HG03139 (cell line): ENCODE measurements around the gene FGF22.
"Not testable (repeated sequence)": the region's sequence is repeated elsewhere in the genome, so short reads cannot be mapped to it uniquely, and the experiment has no call there.

Experiments
- ATAC-seq: cut with Tn5 transposase; IDR thresholded peaks from one replicate; pipeline ENCODE4 v1.9.1; 2021; ENCODE audit not compliant: unreplicated experiment

Gene FGF22

GRCh38 chr19:620166-620862, 19.4 kb upstream of the FGF22 start:
- ATAC-seq, result no peak

DNA sequence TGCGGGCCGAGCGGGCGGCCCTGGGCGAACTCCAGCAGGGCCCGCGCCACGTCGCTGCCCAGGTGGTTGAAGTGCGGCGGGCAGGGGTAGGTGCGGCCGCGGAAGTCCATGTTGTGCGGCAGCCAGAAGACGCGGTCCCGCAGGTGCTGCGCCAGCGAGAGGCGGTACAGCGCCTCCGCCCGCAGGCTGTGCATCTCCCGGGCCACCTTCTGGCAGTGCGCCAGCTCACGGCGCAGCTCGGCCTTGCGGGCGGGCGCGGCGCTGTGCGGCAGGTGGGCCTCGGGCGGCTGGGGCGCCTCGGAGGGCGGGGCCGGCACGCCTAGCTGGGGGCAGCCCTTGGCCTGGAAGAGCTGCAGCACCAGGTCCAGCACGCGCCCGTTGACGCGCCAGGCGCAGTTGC, 18.5 kb upstream of the FGF22 start:
- not testable (repeated sequence) for ATAC-seq

- no peak for ATAC-seq
Measured at GRCh38 chr19:621819-622218, 17.9 kb upstream of the FGF22 start.

DNA sequence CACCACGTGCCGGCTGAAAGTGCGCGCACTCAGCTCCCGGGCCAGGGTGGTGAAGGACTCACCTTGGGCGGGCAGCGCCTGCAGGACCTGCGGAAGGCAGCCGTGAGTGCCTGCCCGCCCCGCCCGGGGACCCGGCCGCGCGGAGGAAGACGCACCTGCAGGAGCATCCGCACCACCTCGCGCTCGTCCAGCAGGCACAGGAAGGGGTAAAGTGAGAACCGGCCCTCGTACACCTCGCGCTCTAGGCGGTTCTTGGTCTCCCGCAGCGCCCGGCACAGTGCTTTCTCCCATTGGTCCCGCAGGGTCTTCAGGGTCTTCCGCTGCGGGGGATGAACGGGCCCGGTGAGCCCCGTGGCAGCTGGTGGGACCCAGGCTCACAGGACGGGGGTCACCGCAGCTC, 17.0 kb upstream of the FGF22 start:
- ATAC-seq, result no peak

DNA sequence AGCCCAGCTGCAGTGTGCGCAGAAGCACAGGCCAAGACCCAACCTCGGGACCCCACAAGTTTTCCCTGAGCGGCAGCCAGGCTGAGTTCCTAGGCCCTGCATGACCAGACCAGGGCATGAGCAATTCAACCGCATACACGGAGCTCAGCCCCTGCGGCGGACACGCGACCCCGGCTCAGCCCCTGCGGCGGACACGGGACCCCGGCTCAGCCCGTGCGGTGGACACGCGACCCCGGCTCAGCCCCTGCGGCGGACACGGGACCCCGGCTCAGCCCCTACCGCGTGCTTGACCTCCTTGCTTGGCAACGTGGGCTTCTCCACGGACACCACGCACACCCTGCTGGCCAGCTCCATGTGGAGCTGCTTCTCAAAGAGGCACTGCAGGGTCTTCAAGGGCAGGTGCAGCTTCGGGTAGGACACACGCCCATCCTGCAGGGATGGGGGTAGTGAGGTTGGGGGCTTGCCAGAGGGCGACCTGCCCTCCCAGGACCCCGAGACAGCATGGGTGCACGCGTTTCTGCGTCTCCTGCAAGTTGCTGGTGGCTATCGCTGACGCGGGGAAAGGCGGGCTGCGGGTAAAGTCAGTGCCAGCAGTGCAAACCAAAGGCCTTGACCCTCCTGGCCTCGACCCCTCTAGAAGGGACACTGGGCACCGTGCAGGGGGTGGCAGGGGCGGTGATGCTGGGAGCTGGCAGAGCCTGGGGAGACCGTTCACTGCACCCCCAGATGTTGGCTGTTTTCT, 16.3 kb upstream of the FGF22 start:
- no peak for ATAC-seq

- ATAC-seq, result no peak
Measured at GRCh38 chr19:623974-624373, 15.7 kb upstream of the FGF22 start.

DNA sequence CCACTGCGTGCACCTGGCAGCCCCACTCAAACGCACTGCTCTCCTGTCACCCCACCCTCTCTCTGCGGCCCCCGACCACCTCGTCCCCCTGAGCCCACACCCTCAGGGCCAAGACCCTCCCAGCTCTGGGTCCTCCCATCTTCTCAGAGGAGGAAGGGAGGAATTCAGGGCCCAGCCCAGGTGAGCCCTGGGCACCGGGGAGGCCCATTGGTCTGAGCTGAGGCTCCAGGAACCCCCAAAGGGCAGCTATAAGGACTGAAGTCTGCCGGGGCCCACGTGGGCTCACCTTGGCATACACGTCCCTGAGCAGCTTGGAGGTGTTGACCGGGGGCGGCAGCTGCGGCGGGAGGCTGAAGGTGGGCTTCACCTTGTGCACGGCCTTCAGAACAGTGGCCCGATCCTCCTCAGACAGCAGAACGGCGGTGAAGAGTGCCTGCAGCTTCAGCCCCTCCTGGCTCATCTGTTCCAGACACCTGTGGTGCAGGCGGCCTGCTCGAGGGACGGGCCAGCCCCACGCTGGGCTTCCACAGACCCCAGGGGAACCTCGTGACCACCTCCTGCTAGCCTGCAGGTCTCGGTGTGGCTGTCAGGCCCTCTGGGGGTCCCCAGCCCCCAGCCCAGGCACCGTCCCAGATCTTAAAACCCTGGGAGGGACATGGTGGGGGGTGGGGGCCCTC, 15.1 kb upstream of the FGF22 start:
- ATAC-seq, result no peak

DNA sequence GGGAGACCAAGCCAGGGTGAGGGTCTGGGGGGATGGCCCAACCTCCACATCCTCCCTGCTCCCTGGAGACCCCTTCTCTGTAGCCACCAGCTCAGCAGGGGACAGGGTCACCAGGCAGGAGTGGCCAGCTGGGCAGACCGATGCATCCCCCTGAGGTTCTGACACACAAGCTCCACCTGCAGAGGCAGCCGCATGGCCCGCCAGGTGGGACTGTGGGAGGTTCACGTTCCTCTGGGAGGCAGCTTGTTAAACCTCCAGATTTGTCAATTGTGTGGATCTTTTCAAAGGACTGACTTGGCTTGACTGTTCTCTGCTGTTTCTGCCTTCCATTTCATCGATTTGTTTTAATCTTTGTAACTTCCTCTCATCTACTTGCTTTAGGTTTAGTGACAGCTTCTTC, 14.4 kb upstream of the FGF22 start:
- no peak for ATAC-seq

- ATAC-seq, result not testable (repeated sequence)
Measured at GRCh38 chr19:626566-626965, 13.1 kb upstream of the FGF22 start.

DNA sequence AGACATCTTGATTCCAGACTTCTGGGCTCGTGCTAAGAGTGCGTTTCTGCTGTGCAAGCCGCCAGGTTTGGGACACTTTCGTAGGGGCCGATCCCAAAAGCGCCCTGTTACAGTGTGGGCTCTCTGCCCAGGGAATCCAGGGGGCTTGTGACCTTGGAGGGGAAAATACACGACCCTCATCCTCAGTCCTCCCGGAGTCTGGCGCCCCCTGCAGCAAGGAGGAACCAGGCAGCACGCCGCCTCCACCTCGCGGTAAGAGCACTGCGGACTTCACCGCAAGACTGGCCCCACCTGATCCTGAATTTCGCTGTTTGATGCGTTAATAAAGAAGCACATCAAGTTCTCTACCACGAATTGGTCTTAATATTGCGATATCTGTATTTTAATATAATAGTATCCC, 11.5 kb upstream of the FGF22 start:
- ATAC-seq, result no peak

GRCh38 chr19:629515-629914, 10.2 kb upstream of the FGF22 start:
- not testable (repeated sequence) for ATAC-seq

- ATAC-seq, result no peak
Measured at GRCh38 chr19:629961-630714, 9.5 kb upstream of the FGF22 start.

DNA sequence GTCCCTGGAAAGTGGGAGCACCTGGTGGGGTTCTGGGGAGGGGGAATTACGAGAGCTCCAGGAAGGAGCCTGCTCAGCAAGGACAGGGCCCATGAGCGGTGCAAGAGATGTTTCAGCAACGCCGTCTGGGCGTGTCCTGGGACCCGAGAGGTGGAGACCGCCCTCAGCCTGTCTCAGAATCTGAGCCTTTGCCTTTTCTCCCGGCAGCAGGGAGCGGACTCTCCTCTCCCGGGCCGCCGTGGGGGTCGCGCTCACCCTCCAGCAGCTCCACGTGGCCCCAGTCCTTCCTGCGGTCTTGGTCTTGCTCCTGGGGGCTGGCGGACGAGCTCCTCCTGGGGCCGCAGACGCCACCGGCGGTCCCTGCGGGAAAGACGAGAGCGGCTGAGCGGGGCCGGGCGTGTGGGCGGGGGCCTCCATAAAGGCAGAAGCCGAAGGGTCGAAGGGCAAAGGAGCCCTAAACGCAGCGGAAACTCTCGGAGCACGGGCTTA, 7.1 kb upstream of the FGF22 start:
- peak; percentile 16 for ATAC-seq

DNA sequence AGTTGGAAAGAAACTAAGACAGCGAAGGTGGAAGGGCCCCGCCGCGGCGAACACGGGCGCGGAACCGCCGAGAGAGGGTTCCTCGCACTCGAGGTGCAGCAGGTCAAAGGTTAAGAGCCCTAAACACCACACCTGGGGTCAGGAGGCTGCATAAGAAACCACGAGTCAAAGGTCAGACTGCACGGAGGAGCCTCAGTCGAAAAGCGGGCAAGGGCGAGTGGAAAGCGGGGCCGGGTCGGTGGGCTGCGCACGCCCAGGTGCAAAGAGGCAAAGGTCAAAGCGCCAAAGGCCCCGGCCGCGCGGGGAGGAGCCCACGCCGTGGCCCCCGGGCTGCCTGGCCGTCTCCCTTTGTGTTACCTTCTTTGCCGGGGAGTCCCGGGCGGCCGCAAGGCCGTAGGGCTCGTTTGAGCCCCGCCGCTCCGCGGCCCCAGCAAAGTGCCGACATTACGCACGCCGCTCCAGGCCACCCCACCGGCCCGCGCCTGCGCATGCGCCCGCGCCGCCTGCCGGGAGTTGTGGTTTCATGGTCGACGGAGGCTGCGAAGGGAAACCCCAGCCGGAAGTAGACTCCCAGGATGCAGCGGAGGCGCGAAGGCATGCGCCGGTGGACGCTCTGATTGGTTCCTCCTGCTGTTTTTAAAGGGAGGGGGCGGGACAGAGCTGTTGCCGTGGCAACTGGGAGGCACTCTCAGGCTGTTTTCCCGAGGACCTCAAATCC, 6.5 kb upstream of the FGF22 start, which contains the start of gene POLRMT:
TSS of gene POLRMT (minus strand) at position 470 of the 718 bp plus-strand sequence. CDS start at position 445, 25 bp downstream.
- ATAC-seq, result peak; percentile 69

DNA sequence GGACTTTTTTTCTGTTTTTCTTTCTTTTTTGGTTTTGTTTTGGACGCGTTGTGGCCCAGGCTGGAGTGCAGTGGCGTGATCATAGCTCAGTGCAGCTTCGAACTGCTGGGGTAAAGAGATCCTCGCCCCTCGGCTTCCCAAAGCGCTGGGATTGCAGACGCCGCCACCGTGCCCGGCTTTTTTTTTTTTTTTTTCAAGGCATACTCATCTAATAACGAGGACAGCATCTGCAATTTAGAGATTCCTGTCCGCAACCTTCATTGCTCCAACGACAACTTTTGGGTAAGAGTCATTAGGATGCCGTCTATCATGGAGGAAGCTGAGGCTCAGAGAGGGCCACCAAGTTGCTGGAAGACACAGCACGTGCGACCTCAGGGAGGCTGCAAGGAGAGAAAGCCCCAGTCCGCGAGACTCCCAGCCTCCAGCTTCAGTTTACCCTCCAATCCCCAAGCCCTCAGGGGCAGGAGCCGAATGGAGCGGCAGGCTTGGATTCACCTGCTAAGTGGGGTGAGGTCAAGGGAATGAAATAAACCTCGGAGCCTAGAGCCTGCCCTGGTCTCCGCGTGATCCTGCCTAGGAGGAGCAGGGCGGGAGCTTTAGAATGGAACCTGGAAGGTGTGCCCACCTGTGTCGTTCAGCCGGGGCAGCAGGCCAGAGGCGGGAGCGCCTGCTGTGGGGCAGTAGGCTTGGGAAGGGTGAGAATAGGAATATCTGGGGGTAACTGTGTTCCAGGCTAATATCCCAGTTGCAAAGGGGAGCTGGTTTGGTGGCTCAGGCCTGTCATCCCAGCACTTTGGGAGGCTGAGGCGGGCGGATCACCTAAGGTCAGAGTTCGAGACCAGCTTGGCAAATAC, 5.7 kb upstream of the FGF22 start:
- no peak for ATAC-seq

- no peak for ATAC-seq
Measured at GRCh38 chr19:634975-635652, 4.6 kb upstream of the FGF22 start.

DNA sequence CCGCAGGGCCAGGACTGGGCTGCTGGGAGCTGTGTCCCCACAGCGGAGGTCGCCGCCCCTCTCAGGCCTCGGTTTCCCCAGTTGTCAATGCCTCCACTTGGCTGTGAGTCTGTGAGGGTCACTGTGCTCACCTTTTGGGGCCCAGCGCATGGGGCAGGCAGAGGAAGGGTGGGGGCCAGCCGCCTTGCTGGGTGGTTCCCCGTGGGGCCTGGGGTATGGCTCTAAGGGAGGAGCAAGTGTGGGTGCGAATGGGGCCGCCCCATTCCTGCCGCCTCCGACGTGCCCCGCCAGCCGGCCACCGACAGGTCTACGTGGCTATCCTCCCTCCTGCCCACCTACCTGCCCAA, 800 bp upstream of the FGF22 start:
- ATAC-seq, result no peak

DNA sequence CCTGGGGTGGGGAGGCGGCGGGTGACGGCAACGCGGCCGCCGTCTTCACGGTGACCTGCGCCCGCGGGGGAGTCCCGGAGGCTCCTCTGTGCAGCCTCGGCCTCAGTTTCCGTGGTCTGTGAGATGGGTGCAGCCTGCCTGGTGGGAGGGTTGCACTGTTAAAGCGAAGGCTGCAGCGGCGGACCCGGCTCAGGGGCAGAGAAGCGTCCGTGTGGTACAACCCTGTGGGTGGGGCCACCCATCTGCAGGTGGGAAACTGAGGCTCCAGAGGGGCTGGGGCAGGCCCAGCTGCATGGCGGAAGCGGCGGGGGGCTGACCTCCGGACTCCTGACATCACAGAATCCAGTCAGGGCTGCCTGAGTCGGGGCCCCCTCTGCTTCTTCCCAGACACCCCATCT, 481 bp downstream of the FGF22 start:
- no peak for ATAC-seq

- ATAC-seq, result no peak
Measured at GRCh38 chr19:640606-641189, 1.0 kb downstream of the FGF22 start.
